SH-SY5Y (cell line): ENCODE results near the gene ZFR2.

Source experiments
- GATA2 ChIP-seq: IDR thresholded peaks from 2 replicates; pipeline ENCODE4 v1.6.1; 2011; ENCODE audit warnings: mild to moderate bottlenecking, low read depth, low read length
- GATA3 ChIP-seq: IDR thresholded peaks from 2 replicates; pipeline ENCODE4 v1.6.1; 2011; ENCODE audit warnings: low read depth, mild to moderate bottlenecking, low read length, moderate library complexity

GRCh38 chr19:3782903-3783302 lies 85.9 kb downstream of the ZFR2 start:
- TF ChIP-seq GATA3: no peak
- no peak for TF ChIP-seq GATA2
